GM12878 (cell line): ENCODE measurements around the gene LHFPL2. TPM values are rescaled to one million over a fixed set of nuclear protein-coding genes. Genes with fewer than 3 reads are reported as not detected.

Source experiments
- CBX3 ChIP-seq: fragments of 200-600 bp; sonication (generic); IDR thresholded peaks from 2 replicates; pipeline ENCODE4 v1.6.1; 2016; ENCODE audit warnings: low read depth, borderline replicate concordance
- HDAC6 ChIP-seq: fragments of 200-600 bp; sonication (generic); IDR thresholded peaks from one replicate; pipeline ENCODE4 v1.8.0; 2017; ENCODE audit warnings: antibody characterized with exemption; ENCODE audit not compliant: unreplicated experiment
- NBN ChIP-seq: fragments of 450-650 bp; IDR thresholded peaks from 2 replicates; pipeline ENCODE4 v1.6.1; 2016
- NFYB ChIP-seq: IDR thresholded peaks from 2 replicates; pipeline ENCODE4 v1.6.1; 2011; ENCODE audit warnings: low read depth, mild to moderate bottlenecking, low read length, improper control_type of control experiment, moderate library complexity; ENCODE audit not compliant: insufficient read depth
- PAX5 ChIP-seq: IDR thresholded peaks from 2 replicates; pipeline ENCODE4 v1.6.1; 2011; ENCODE audit warnings: low read depth, low read length, borderline replicate concordance
- PBX3 ChIP-seq: IDR thresholded peaks from 2 replicates; pipeline ENCODE4 v1.6.1; 2011; ENCODE audit warnings: mild to moderate bottlenecking, low read depth, low read length, moderate library complexity; ENCODE audit not compliant: insufficient replicate concordance
- PML ChIP-seq: IDR thresholded peaks from 2 replicates; pipeline ENCODE4 v1.6.1; 2012; ENCODE audit warnings: low read length, inconsistent platforms
- TCF12 ChIP-seq: IDR thresholded peaks from 2 replicates; pipeline ENCODE4 v1.6.1; 2011; ENCODE audit warnings: low read depth, mild to moderate bottlenecking, low read length
- ZBED1 ChIP-seq: IDR thresholded peaks from 2 replicates; pipeline ENCODE4 v1.6.1; 2016; ENCODE audit warnings: borderline replicate concordance
- ZBTB40 ChIP-seq: fragments of 450-650 bp; IDR thresholded peaks from 2 replicates; pipeline ENCODE4 v1.6.1; 2016; ENCODE audit warnings: mild to moderate bottlenecking, moderate library complexity, borderline replicate concordance
- polyA plus RNA-seq, 11 experiments: library from polyadenylated mRNA; depleted of rRNA in 4 of 11; unstranded in 6 of 11; stranded (reverse) in 5 of 11; fragments of >200 nt; fragmentation: Nextera tagmentation in 4 of 11; fragmentation: Illumina TruSeq in 1 of 11; extraction: Ambion mirVana in 4 of 11; extraction: Trizol in 1 of 11; gene quantifications; 1 replicate in 1 of 11; 2 replicates in 10 of 11; pipeline versions ENCODE4 v1.2.1 to v1.2.3, GENCODE V29; 2011 to 2016; ENCODE audit warnings: inconsistent platforms in 2 of 11, missing spikeins in 2 of 11, low read depth in 1 of 11
- total RNA-seq, 4 experiments: library from RNA; depleted of rRNA in 3 of 4; stranded (reverse); fragments of >200 nt in 3 of 4; fragmentation: Illumina TruSeq in 1 of 4; extraction: Trizol in 1 of 4; gene quantifications; 2 replicates each; pipeline versions ENCODE4 v1.2.1 to v1.2.3, GENCODE V29; 2013 to 2021
- TF ChIP-seq, protein P1 (sequence below): IDR thresholded peaks from 2 replicates; pipeline ENCODE4 v1.6.1; 2011; ENCODE audit warnings: low read depth, low read length, improper control_type of control experiment, borderline replicate concordance
- TF ChIP-seq, protein P2 (sequence below): fragments of 450-650 bp; IDR thresholded peaks from 2 replicates; pipeline ENCODE4 v1.6.1; 2018; ENCODE audit warnings: borderline replicate concordance, mild to moderate bottlenecking; ENCODE audit not compliant: partially characterized antibody

LHFPL2 gene
- total and polyA plus RNA-seq, 10 of the 15 experiments (the other 5 are each of a cell fraction or from before 2014, with no cell fraction given): 4.1 to 21.8 (median 12.5) TPM

DNA sequence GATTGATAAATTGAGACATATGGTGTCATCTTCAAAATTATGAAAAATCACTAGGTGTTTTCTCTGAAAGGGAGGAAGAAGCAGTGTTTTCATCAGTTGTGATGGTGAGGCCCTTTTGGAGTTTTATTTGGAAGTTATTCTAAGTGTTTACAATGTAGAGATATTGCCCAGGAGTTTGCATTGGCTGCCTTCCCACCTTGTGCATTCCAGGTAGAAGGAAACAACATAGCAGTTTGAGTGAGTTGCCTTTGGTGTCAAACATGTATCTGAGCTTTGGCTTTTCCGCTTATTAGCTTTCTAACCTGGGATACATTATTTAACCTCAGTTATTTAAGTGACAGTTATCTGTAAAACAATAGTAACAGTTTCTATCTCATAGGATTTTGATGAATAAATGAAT, 165.6 kb downstream of the LHFPL2 start (continued):
- TF ChIP-seq CBX3 (no peak), TCF12 (no peak), PBX3 (no peak), PML (no peak), NBN (no peak), PAX5 (no peak), NFYB (no peak), HDAC6 (no peak), ZBED1 (no peak), ZBTB40 (no peak)
- TF ChIP-seq, protein P1, sequence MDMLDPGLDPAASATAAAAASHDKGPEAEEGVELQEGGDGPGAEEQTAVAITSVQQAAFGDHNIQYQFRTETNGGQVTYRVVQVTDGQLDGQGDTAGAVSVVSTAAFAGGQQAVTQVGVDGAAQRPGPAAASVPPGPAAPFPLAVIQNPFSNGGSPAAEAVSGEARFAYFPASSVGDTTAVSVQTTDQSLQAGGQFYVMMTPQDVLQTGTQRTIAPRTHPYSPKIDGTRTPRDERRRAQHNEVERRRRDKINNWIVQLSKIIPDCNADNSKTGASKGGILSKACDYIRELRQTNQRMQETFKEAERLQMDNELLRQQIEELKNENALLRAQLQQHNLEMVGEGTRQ: no peak
- TF ChIP-seq, protein P2, sequence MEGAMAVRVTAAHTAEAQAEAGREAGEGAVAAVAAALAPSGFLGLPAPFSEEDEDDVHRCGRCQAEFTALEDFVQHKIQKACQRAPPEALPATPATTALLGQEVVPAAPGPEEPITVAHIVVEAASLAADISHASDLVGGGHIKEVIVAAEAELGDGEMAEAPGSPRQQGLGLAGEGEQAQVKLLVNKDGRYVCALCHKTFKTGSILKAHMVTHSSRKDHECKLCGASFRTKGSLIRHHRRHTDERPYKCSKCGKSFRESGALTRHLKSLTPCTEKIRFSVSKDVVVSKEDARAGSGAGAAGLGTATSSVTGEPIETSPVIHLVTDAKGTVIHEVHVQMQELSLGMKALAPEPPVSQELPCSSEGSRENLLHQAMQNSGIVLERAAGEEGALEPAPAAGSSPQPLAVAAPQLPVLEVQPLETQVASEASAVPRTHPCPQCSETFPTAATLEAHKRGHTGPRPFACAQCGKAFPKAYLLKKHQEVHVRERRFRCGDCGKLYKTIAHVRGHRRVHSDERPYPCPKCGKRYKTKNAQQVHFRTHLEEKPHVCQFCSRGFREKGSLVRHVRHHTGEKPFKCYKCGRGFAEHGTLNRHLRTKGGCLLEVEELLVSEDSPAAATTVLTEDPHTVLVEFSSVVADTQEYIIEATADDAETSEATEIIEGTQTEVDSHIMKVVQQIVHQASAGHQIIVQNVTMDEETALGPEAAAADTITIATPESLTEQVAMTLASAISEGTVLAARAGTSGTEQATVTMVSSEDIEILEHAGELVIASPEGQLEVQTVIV: no peak
- TF ChIP-seq, all 136 proteins: peak for 0
